CD4-positive, CD25-positive, alpha-beta regulatory T cell (primary cell): ENCODE results near the gene LAP3. TPM values are rescaled to one million over a fixed set of nuclear protein-coding genes. Genes with fewer than 3 reads are reported as not detected.
"Not testable (repeated sequence)": the region's sequence is repeated elsewhere in the genome, so short reads cannot be mapped to it uniquely, and the experiment has no call there.

Experiments used
- ATAC-seq, 2 donors: fragments of 150-1000 bp; cut with Tn5 transposase; one replicate each; pipeline ENCODE4 v1.10.0; 2021; ENCODE audit warnings: low read depth in 2 of 2, moderate number of reproducible peaks in 2 of 2, moderate library complexity in 1 of 2
- DNase-seq, 3 donors: peaks; one replicate each; pipeline versions ENCODE4 v3.0.0 to v3.0.0-alpha.2; 2012 to 2022; ENCODE audit warnings: mixed read lengths in 1 of 3
- H3K27ac ChIP-seq: one replicate; pipeline ENCODE4 v1.7.0; 2013; ENCODE audit warnings: mild to moderate bottlenecking, low read length; ENCODE audit not compliant: insufficient read depth, poor library complexity, severe bottlenecking
- H3K27me3 ChIP-seq: one replicate; pipeline ENCODE4 v1.7.0; 2013; ENCODE audit warnings: low read length; ENCODE audit not compliant: control insufficient read depth, insufficient read depth
- H3K36me3 ChIP-seq: one replicate; pipeline ENCODE4 v1.7.0; 2013; ENCODE audit warnings: mild to moderate bottlenecking, low read length, moderate library complexity; ENCODE audit not compliant: control insufficient read depth, insufficient read depth
- H3K4me1 ChIP-seq: 2 replicates; pipeline ENCODE4 v1.7.0; 2013; ENCODE audit warnings: mild to moderate bottlenecking, low read length; ENCODE audit not compliant: insufficient read depth, control insufficient read depth, poor library complexity, severe bottlenecking
- H3K4me3 ChIP-seq: one replicate; pipeline ENCODE4 v1.7.0; 2013; ENCODE audit warnings: low read depth, mild to moderate bottlenecking, low read length, moderate library complexity
- H3K9me3 ChIP-seq, 2 experiments: 1 replicate in 1 of 2; 2 replicates in 1 of 2; pipeline ENCODE4 v1.7.0; 2013; ENCODE audit warnings: low read length in 2 of 2, mild to moderate bottlenecking in 1 of 2, moderate library complexity in 1 of 2; ENCODE audit not compliant: control insufficient read depth in 2 of 2
- H3K27ac Mint-ChIP-seq, 3 donors: one replicate each; pipeline ENCODE4 v1.8.0; 2020 to 2022; ENCODE audit warnings: mild to moderate bottlenecking in 3 of 3, mixed read lengths in 3 of 3, moderate library complexity in 2 of 3
- H3K27me3 Mint-ChIP-seq: one replicate; pipeline ENCODE4 v1.8.0; 2022; ENCODE audit warnings: mild to moderate bottlenecking, mixed read lengths
- H3K36me3 Mint-ChIP-seq: one replicate; pipeline ENCODE4 v1.8.0; 2020; ENCODE audit warnings: mixed read lengths
- H3K4me1 Mint-ChIP-seq, 4 donors: one replicate each; pipeline ENCODE4 v1.8.0; 2020 to 2022; ENCODE audit warnings: mixed read lengths in 4 of 4, mild to moderate bottlenecking in 1 of 4
- H3K4me3 Mint-ChIP-seq, 4 donors: one replicate each; pipeline ENCODE4 v1.8.0; 2020 to 2022; ENCODE audit warnings: mild to moderate bottlenecking in 4 of 4, mixed read lengths in 4 of 4, moderate library complexity in 3 of 4
- H3K9me3 Mint-ChIP-seq, 7 donors: one replicate each; pipeline ENCODE4 v1.8.0; 2020 to 2022; ENCODE audit warnings: mixed read lengths in 7 of 7, mild to moderate bottlenecking in 3 of 7, moderate library complexity in 2 of 7
- polyA plus RNA-seq, 4 donors: library from polyadenylated mRNA; unstranded; fragments of 300-500 nt; fragmentation: Illumina TruSeq; gene quantifications; one replicate each; pipeline ENCODE4 v1.2.3, GENCODE V29; 2021
- total RNA-seq: library from RNA; stranded (reverse); gene quantifications from one replicate; pipeline ENCODE4 v1.2.3, GENCODE V29; 2022

Gene LAP3
- total and polyA plus RNA-seq, 5 donors from 2014 or later = 50.9 to 68.5 (median 65.4) TPM

- Mint-ChIP-seq H3K27ac (no peak overlapping the region), H3K27me3 (no peaks in the 10 kb centered on the region), H3K4me1 (peaks cover 0 to 2% (median 0%) of the 10 kb centered on the region in 4 donors), H3K36me3 (no peaks in the 10 kb centered on the region), H3K9me3 (no peaks in the 10 kb centered on the region), H3K4me3 (no peak overlapping the region)
- H3K36me3 ChIP-seq = no peaks in the 10 kb centered on the region
- H3K4me1 ChIP-seq = no peaks in the 10 kb centered on the region
- DNase-seq (no peak), ATAC-seq (no peak)
- H3K4me3 ChIP-seq = no peak overlapping the region
- no peaks in the 10 kb centered on the region for H3K27me3 ChIP-seq
- H3K9me3 ChIP-seq = no peaks in the 10 kb centered on the region
- no peak overlapping the region for H3K27ac ChIP-seq
Measured at GRCh38 chr4:17565846-17566245, 11.2 kb upstream of the LAP3 start.

GRCh38 chr4:17567271-17567670 lies 9.7 kb upstream of the LAP3 start:
- Histone ChIP-seq H3K9me3 (no peaks in the 10 kb centered on the region), H3K27ac (no peak overlapping the region), H3K4me3 (no peak overlapping the region), H3K4me1 (no peaks in the 10 kb centered on the region), H3K36me3 (no peaks in the 10 kb centered on the region), H3K27me3 (no peaks in the 10 kb centered on the region)
- Mint-ChIP-seq H3K27me3 (no peaks in the 10 kb centered on the region), H3K4me3 (no peak overlapping the region), H3K27ac (no peak overlapping the region), H3K36me3 (no peaks in the 10 kb centered on the region), H3K9me3 (no peaks in the 10 kb centered on the region), H3K4me1 (peaks cover 0 to 2% (median 0%) of the 10 kb centered on the region in 4 donors)
- ATAC-seq = no peak
- no peak for DNase-seq

GRCh38 chr4:17574206-17574605 lies 2.8 kb upstream of the LAP3 start:
- Mint-ChIP-seq H3K9me3 (no peaks in the 10 kb centered on the region), H3K4me1 (peaks cover 5 to 21% (median 15%) of the 10 kb centered on the region in 4 donors), H3K4me3 (peak overlapping the region in 3 of 4 donors; percentile 27 to 66 (median 36)), H3K36me3 (peaks cover 3% of the 10 kb centered on the region), H3K27me3 (peaks cover 6% of the 10 kb centered on the region), H3K27ac (no peak overlapping the region)
- Histone ChIP-seq H3K4me1 (peaks cover 17% of the 10 kb centered on the region), H3K36me3 (no peaks in the 10 kb centered on the region), H3K9me3 (no peaks in the 10 kb centered on the region), H3K27me3 (no peaks in the 10 kb centered on the region), H3K4me3 (no peak overlapping the region), H3K27ac (no peak overlapping the region)
- ATAC-seq (no peak), DNase-seq (no peak)

GRCh38 chr4:17575177-17575576 lies 1.8 kb upstream of the LAP3 start:
- not testable (repeated sequence) for H3K36me3 Mint-ChIP-seq, DNase-seq, H3K4me3 ChIP-seq, H3K27ac Mint-ChIP-seq, H3K27me3 Mint-ChIP-seq, H3K27me3 ChIP-seq, ATAC-seq, H3K9me3 ChIP-seq, H3K36me3 ChIP-seq, H3K9me3 Mint-ChIP-seq, H3K27ac ChIP-seq
- Mint-ChIP-seq H3K4me1 (peaks cover 5 to 26% (median 17%) of the 10 kb centered on the region in 4 donors), H3K4me3 (peak overlapping the region in 1 of 4 donors; percentile 70)
- peaks cover 23% of the 10 kb centered on the region for H3K4me1 ChIP-seq

GRCh38 chr4:17577665-17578481 lies 875 bp downstream of the LAP3 start:
- peak overlapping the region; percentile 91 to 99 (median 94) for H3K4me3 Mint-ChIP-seq
- DNase-seq (no peak), ATAC-seq (peak; percentile 0 to 1)
- H3K4me1 Mint-ChIP-seq = peaks cover 5 to 30% (median 23%) of the 10 kb centered on the region in 4 donors
- Histone ChIP-seq H3K36me3 (peaks cover 15% of the 10 kb centered on the region), H3K4me1 (peaks cover 23% of the 10 kb centered on the region), H3K27ac (peak overlapping the region; percentile 97), H3K4me3 (peak overlapping the region; percentile 94), H3K9me3 (no peaks in the 10 kb centered on the region), H3K27me3 (no peaks in the 10 kb centered on the region)
- peaks cover 6% of the 10 kb centered on the region for H3K27me3 Mint-ChIP-seq
- peaks cover 15% of the 10 kb centered on the region for H3K36me3 Mint-ChIP-seq
- H3K9me3 Mint-ChIP-seq = no peaks in the 10 kb centered on the region
- H3K27ac Mint-ChIP-seq = peak overlapping the region; percentile 96 to 100 (median 98)

- peaks cover 6% of the 10 kb centered on the region for H3K27me3 Mint-ChIP-seq
- H3K4me1 Mint-ChIP-seq = peaks cover 5 to 30% (median 23%) of the 10 kb centered on the region in 4 donors
- H3K9me3 Mint-ChIP-seq = no peaks in the 10 kb centered on the region
- Histone ChIP-seq H3K36me3 (peaks cover 21% of the 10 kb centered on the region), H3K9me3 (no peaks in the 10 kb centered on the region), H3K27me3 (no peaks in the 10 kb centered on the region), H3K4me3 (peak overlapping the region; percentile 94), H3K4me1 (peaks cover 23% of the 10 kb centered on the region), H3K27ac (peak overlapping the region; percentile 97)
- DNase-seq = peak in 2 of 3 donors; percentile 19 to 59
- ATAC-seq = no peak
- H3K36me3 Mint-ChIP-seq = peaks cover 15% of the 10 kb centered on the region
- peak overlapping the region; percentile 91 to 99 (median 94) for H3K4me3 Mint-ChIP-seq
- peak overlapping the region; percentile 96 to 100 (median 98) for H3K27ac Mint-ChIP-seq
Measured at GRCh38 chr4:17578482-17578891, 1.5 kb downstream of the LAP3 start.

- H3K27me3 Mint-ChIP-seq = peaks cover 6% of the 10 kb centered on the region
- ATAC-seq (no peak), DNase-seq (no peak)
- peaks cover 46% of the 10 kb centered on the region for H3K36me3 ChIP-seq
- H3K27ac Mint-ChIP-seq = peak overlapping the region in 1 of 3 donors; percentile 60
- H3K4me1 Mint-ChIP-seq = peaks cover 5 to 30% (median 24%) of the 10 kb centered on the region in 4 donors
- H3K27ac ChIP-seq = no peak overlapping the region
- peaks cover 23% of the 10 kb centered on the region for H3K4me1 ChIP-seq
- H3K36me3 Mint-ChIP-seq = peaks cover 36% of the 10 kb centered on the region
- no peaks in the 10 kb centered on the region for H3K9me3 Mint-ChIP-seq
- no peak overlapping the region for H3K4me3 ChIP-seq
- H3K27me3 ChIP-seq = no peaks in the 10 kb centered on the region
- H3K4me3 Mint-ChIP-seq = peak overlapping the region in 2 of 4 donors; percentile 31 to 62
- H3K9me3 ChIP-seq = no peaks in the 10 kb centered on the region
Measured at GRCh38 chr4:17580969-17581368, 4.0 kb downstream of the LAP3 start.
